NCI-H2029 (cell line): Measurements from ENCODE around the gene WSCD2.

Source experiments
- DNase-seq: peaks from one replicate; lab custom pipeline; 2025; lab: John Stamatoyannopoulos, UW

The WSCD2 gene

GRCh38 chr12:108109504-108109903 lies 19.6 kb upstream of the WSCD2 start:
- no peak for DNase-seq

DNA sequence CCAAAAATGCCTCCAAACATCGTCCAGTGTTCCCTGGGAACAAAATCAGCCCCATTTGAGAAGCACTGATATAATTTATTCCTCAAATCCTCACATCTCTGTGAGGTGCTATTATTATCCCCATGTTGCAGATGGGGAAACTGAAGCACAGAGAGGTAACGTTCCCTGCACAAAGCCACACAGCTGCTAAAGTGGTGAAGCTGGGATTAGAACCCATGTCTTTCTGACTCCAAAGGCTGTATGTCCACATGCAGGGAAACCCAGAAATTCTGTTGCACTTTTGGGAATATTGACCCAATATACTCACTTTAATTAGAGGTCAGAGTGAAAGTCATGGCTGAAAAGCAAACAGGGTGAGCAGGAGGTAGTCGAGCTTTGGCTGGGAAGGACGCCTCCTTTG lies 19.1 kb upstream of the WSCD2 start:
- DNase-seq: no peak

GRCh38 chr12:108110844-108111243 lies 18.2 kb upstream of the WSCD2 start:
- no peak for DNase-seq

DNA sequence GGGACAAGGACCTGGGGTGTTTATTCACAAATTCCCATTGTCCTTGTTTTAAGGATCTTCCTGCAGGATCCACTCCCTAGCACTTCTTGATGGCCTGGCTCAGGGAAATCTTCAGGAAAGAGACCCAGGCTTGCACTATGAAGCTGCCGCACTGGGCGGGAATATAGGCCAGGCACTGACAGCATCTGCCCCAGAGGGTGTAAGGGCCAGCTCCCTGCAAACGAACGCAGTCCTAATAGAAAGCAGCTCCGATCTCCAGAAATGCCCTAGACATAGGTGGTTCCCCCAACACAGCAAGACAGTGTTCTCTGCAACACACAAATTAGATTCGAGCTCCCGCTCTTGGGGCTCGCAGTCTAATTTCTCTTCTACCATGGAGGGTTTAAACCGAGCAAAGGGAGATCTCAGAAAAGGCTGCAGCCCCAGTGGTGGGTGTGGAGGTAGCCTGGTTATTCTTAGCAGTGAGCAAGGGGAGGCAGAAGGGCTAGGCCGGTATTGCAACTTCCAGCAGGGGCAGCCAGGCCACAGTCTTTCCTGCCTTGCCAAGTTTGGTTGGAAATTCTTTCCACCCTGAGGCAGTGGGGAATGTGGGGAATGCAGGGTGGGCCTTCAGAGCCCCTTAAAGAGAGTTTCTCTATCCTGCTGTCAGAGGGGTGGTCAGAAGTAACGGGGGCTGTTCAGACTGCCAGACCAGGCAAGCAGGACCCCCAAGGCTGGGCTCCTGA lies 16.1 kb upstream of the WSCD2 start:
- DNase-seq: no peak

- DNase-seq: no peak
These were observed 13.7 kb upstream of the WSCD2 start for GRCh38 chr12:108115123-108116121.

DNA sequence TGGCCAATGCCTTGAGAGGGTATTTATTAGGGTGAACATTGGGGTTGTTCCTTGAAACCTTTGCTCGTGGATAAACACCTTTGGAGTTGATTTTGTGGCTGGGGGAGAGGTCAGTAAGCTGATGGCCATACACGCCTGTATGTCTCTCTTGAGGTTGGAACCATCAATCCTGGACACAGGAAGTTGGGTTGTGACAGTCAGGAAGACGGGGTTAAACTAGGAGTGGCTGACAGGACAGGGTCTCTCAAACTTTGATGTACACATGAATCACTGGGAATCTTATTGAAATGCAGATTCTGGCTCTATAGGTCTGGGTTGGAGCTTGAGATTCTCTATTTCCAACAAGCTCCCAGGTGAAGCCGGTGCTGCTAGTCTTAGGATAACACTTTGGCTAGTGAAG lies 12.8 kb upstream of the WSCD2 start:
- DNase-seq: no peak

- no peak for DNase-seq
These were observed 12.4 kb upstream of the WSCD2 start for GRCh38 chr12:108116699-108117098.

DNA sequence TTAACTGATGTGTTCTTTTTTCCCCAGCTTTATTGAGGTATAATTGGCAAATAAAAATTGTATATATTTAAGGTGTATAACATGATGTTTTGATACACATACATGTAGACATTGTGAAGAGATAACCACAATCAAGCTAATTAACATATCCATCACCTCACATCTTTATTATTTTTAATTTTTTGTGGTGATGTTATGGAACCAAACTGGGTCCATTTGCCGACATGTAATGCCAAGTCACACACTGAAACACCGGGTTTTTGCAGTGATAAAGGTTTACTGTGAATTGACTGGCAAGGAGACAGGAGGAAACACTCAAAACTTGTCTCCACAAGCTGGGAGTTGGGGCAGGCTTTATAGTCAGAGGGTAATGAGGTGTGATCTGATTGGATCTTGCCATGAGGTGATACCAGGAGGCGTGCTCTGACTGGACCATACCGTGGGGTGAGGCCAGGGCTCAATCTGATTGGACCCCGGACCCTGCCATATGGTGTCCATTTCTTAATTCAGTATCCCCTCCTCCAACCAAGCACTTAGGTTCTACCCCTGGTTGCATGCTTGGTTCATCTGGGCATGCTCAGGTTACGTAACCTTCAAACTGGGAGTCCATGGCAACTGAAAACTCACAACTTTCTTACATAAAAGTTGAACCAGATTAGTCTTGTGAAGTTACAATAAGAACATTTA lies 11.8 kb upstream of the WSCD2 start:
- no peak for DNase-seq

GRCh38 chr12:108117902-108118301 lies 11.2 kb upstream of the WSCD2 start:
- DNase-seq: no peak

DNA sequence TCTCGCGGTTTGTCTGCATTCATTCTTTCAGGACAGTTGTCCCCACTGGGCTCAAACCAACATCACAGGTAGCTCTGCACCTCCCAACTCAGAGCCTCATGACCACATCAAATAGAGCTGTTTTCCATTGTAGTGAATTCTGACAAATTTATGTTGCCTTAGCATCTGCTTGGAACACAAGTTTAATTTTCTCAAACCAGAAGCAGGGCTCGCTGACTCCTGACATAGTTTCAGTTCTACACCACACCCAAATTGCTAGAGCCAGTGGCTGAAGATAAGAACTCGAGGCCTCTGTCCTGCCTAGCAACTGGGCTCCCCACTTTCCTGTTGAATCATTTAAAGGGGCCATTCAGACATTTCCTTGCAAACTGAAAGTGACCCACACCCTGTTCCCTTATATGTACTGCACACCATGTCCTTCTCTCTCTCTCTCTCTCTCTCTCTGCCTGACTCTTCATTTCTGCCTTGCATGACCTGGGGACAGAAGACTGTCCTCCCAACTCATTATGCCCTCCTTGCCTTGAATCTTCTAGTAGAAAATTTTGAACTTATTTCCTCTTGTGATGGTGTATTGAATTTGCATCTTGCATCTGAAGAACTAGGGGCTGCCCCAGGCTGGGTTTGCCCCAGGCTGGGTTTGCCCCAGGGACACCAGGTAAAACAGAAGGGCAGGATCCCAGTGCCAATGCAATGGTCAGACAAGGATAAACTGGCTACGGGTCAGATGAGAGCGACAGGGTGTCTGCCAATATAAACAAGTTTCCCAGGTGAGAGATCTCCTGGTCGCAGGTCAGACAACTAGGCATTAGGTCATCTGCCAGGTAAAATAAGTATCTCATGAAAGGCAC lies 9.7 kb upstream of the WSCD2 start:
- no peak for DNase-seq

DNA sequence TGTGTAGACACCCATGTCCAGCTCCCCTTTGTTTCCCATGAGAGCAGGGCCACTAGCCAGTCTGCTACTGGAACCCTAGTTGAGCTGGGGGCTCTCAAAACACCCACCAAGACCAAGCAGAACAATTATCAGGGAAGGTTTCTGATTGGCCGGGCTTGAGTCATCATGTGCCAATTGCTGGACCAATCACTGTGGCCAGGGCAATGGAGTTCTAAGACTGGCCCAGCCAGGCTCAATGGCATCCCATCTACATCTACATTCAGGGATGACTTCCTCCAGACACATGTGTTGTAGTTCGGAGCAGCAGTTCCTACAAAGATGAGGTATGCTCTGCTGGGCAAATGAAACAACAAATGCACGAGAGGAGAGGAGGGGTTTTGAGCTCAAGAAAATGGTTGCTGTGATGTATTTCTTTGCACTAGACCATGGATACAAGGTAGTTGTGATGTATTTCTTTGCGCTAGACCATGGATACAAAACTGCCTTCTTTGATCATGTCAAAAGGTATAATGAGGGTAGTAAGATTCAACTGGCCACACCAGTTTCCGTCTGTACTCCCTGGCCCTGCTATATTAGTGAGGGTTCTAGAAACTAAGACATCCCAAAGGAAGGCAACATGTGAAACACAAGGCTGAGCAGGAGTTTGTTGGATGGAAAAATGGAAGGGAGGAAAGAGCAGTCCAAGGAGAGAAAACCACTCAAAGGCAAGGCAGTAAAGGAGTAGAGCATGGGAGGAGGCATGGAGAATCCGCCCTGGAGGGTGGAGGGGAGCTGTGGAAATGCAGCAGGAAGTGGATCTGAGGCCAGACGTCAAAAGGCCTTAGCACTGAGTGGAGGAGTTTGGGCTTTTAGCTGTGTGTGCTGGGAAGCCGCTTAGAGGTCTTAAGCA lies 8.9 kb upstream of the WSCD2 start:
- DNase-seq: no peak

DNA sequence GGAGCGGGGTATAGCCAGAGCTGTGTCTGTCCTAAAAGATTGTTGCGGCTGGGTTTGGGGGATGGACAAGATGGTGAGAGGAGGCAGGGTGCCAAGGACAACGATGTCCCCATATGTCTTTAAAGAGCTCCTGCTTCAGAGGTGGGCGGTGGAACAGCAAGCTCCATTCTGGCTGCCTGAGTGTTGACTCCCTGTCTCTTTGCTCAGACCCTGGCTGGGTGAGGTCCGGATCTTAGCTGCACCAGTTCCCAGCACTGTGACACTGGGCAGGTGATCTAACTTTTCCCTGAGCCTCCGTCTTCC lies 8.3 kb upstream of the WSCD2 start:
- DNase-seq: no peak

- DNase-seq: no peak
These were observed 7.8 kb upstream of the WSCD2 start for GRCh38 chr12:108121320-108121719.

- no peak for DNase-seq
These were observed 7.2 kb upstream of the WSCD2 start for GRCh38 chr12:108121728-108122471.

DNA sequence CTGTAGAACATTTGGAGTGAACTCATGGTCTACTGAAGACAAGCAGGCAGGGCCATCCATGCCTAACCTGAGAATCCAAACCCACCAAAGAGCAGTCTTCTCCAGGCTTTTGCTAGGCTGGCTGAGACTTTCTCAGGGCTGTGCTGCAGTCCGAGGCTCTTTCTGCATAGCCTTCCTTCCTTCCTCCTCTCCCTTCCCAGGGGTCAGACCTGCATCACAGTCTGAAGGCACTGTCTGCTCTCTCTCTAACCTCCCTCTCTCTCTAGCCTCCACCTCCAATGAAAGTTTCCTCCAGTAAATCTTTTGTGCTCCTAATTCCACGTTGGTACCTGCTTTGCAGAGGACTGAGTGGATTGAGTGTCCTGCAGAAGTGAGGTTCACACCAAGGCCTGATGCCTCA lies 6.4 kb upstream of the WSCD2 start:
- no peak for DNase-seq

GRCh38 chr12:108123402-108123801 lies 5.7 kb upstream of the WSCD2 start:
- no peak for DNase-seq

- no peak for DNase-seq
These were observed 4.0 kb upstream of the WSCD2 start for GRCh38 chr12:108125073-108125472.

DNA sequence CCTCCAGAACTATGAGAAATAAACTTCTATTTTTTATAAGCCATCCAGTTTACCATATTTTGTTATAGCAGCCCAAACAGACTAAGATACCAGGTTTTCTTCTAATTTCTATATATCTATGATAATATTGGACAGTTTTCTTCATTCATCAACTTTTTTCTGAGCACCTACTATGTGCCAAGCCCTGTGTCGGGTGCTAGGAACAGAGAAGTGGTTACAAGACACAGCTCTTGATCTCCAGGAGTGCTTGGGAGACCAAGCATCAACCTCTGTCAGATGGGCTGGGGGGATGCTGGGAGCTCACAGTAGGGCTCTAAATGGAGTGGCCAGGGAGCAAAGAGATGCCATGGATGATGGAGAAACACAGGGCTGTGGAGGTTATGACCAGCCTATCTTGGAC lies 2.9 kb upstream of the WSCD2 start:
- DNase-seq: no peak

DNA sequence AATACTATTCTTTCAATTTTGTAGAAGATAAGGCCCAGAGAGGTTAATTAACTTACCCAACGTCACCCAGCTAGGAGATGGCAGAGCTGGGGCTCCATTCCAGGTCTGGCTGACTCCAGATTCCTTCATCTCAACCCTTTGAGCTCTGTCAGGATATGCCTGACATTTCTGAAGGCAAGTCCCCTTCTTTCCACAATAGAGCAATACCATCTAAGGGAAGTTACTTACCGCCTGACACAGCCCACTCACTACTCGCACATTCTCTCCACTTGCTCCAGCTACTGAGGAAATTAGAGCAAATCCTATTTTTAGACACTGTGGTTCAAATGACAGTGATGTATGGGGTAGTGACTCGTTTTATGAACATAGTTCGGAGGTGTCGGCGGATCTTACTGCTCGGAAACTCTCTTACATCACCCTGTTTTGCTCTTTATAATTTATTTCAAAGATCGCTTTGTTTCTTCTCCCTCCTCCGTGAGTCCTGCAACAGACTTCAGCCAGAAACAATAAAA lies 2.0 kb upstream of the WSCD2 start:
- no peak for DNase-seq

- no peak for DNase-seq
These were observed 1.4 kb upstream of the WSCD2 start for GRCh38 chr12:108127654-108128053.
